H1 (cell line): Measurements from ENCODE around the gene TBRG4. TPM values are rescaled to one million over a fixed set of nuclear protein-coding genes. Genes with fewer than 3 reads are reported as not detected.

ENCODE experiments used
- CTCF ChIA-PET: fragments of 300-600 bp; sonication (Branson Sonifier 250); formaldehyde crosslinking; loops from one replicate; lab custom pipeline; 2021; ENCODE audit not compliant: partially characterized antibody; lab: Charles Lee
- POLR2A ChIA-PET: fragments of 300-600 bp; sonication (Branson Sonifier 250); formaldehyde crosslinking; loops from one replicate; lab custom pipeline; 2021; ENCODE audit warnings: inconsistent platforms; ENCODE audit not compliant: partially characterized antibody; lab: Charles Lee
- DNase-seq, 2 experiments: peaks; one replicate each; pipeline versions ENCODE4 v3.0.0 to v3.0.0-alpha.2; 2010 to 2022; ENCODE audit warnings: low spot score in 2 of 2, low read depth in 1 of 2, mixed read lengths in 1 of 2
- FAIRE-seq: peaks from 2 replicates; lab custom pipeline; 2011; peaks lifted over from hg19 to GRCh38; lab: Jason Lieb, UNC
- H2AFZ ChIP-seq: 2 replicates; pipeline ENCODE4 v1.8.1; 2012; ENCODE audit warnings: low read length, inconsistent platforms
- H2AK5ac ChIP-seq: 2 replicates; pipeline ENCODE4 v1.6.1; 2013; ENCODE audit warnings: low read depth, low read length
- H2BK120ac ChIP-seq: replicated peaks from 2 replicates; pipeline ENCODE3; 2013; ENCODE audit warnings: low read depth, low read length, inconsistent platforms
- H2BK12ac ChIP-seq: 2 replicates; pipeline ENCODE4 v1.6.1; 2013; ENCODE audit warnings: low read depth, low read length
- H2BK15ac ChIP-seq: 2 replicates; pipeline ENCODE4 v1.6.1; 2013; ENCODE audit warnings: low read length
- H2BK20ac ChIP-seq: 2 replicates; pipeline ENCODE4 v1.6.1; 2013; ENCODE audit warnings: low read length
- H2BK5ac ChIP-seq: 2 replicates; pipeline ENCODE4 v1.6.1; 2013; ENCODE audit warnings: low read depth, low read length
- H3K14ac ChIP-seq: 2 replicates; pipeline ENCODE4 v1.6.1; 2013; ENCODE audit warnings: inconsistent platforms; ENCODE audit not compliant: insufficient read length
- H3K18ac ChIP-seq: 2 replicates; pipeline ENCODE4 v1.6.1; 2013; ENCODE audit warnings: low read length; ENCODE audit errors: extremely low read depth
- H3K23ac ChIP-seq: 2 replicates; pipeline ENCODE4 v1.6.1; 2013; ENCODE audit warnings: inconsistent platforms; ENCODE audit not compliant: insufficient read length
- H3K23me2 ChIP-seq: 2 replicates; pipeline ENCODE4 v1.6.1; 2013; ENCODE audit warnings: low read depth, low read length
- H3K27ac ChIP-seq: 2 replicates; pipeline ENCODE4 v1.6.1; 2011; ENCODE audit warnings: low read depth, low read length, inconsistent platforms
- H3K27me3 ChIP-seq, 4 experiments: replicated peaks in 1 of 4; 1 replicate in 1 of 4; 2 replicates in 3 of 4; pipeline versions ENCODE4 v1.6.1 to v1.8.1; 2011 to 2013; ENCODE audit warnings: low read length in 3 of 4, mild to moderate bottlenecking in 3 of 4, inconsistent platforms in 2 of 4, mixed read lengths in 2 of 4, moderate library complexity in 1 of 4; ENCODE audit not compliant: control insufficient read depth in 3 of 4, insufficient read depth in 3 of 4; ENCODE audit errors: extremely low read depth in 1 of 4
- H3K36me3 ChIP-seq, 4 experiments: 2 replicates each; pipeline versions ENCODE4 v1.6.1 to v1.8.1; 2011 to 2013; ENCODE audit warnings: mild to moderate bottlenecking in 4 of 4, low read length in 3 of 4, moderate library complexity in 2 of 4, control low read depth in 1 of 4, inconsistent platforms in 1 of 4; ENCODE audit not compliant: insufficient read depth in 4 of 4, control insufficient read depth in 2 of 4
- H3K4ac ChIP-seq: replicated peaks from 2 replicates; pipeline ENCODE3; 2013; ENCODE audit warnings: low read length, low read depth, mixed read lengths, inconsistent platforms; ENCODE audit not compliant: insufficient read length
- H3K4me1 ChIP-seq, 4 experiments: replicated peaks in 1 of 4; 1 replicate in 1 of 4; 2 replicates in 3 of 4; pipeline versions ENCODE4 v1.6.1 to v1.8.1; 2011 to 2013; ENCODE audit warnings: low read length in 3 of 4, inconsistent platforms in 2 of 4, mixed read lengths in 1 of 4; ENCODE audit not compliant: insufficient read depth in 4 of 4, control insufficient read depth in 3 of 4
- H3K4me2 ChIP-seq, 2 experiments: 2 replicates each; pipeline versions ENCODE4 v1.6.1 to v1.8.1; 2011 to 2013; ENCODE audit warnings: low read depth in 2 of 2, low read length in 2 of 2, control low read depth in 1 of 2, inconsistent platforms in 1 of 2, mild to moderate bottlenecking in 1 of 2; ENCODE audit not compliant: insufficient read depth in 1 of 2
- H3K4me3 ChIP-seq, 4 experiments: fragments of 200-600, 300-600 bp in 1 of 4; sonication (generic), shearing (Covaris generic), sonication (Bioruptor Twin) in 1 of 4; 2 replicates each; pipeline versions ENCODE4 v1.5.1 to v1.8.1; 2011 to 2016; ENCODE audit warnings: low read length in 4 of 4, low read depth in 3 of 4, control low read depth in 2 of 4, inconsistent platforms in 2 of 4, mild to moderate bottlenecking in 2 of 4, mixed read lengths in 1 of 4, moderate library complexity in 1 of 4; ENCODE audit not compliant: insufficient read depth in 2 of 4; ENCODE audit errors: extremely low read depth in 1 of 4
- H3K56ac ChIP-seq: replicated peaks from 2 replicates; pipeline ENCODE3; 2013; ENCODE audit warnings: low read depth, mild to moderate bottlenecking, mixed read lengths, low read length, inconsistent platforms; ENCODE audit not compliant: insufficient read length
- H3K79me1 ChIP-seq: 2 replicates; pipeline ENCODE4 v1.6.1; 2013; ENCODE audit warnings: low read depth, low read length, control low read depth
- H3K79me2 ChIP-seq, 2 experiments: 2 replicates each; pipeline versions ENCODE4 v1.6.1 to v1.8.1; 2012 to 2013; ENCODE audit warnings: low read length in 2 of 2, mild to moderate bottlenecking in 2 of 2, inconsistent platforms in 1 of 2; ENCODE audit not compliant: insufficient read depth in 2 of 2, control insufficient read depth in 1 of 2
- H3K9ac ChIP-seq, 4 experiments: replicated peaks in 1 of 4; 1 replicate in 1 of 4; 2 replicates in 3 of 4; pipeline versions ENCODE4 v1.6.1 to v1.8.1; 2011 to 2013; ENCODE audit warnings: low read depth in 3 of 4, low read length in 3 of 4, control low read depth in 2 of 4, mild to moderate bottlenecking in 2 of 4, moderate library complexity in 2 of 4, inconsistent platforms in 1 of 4; ENCODE audit errors: extremely low read depth in 1 of 4
- H3K9me3 ChIP-seq, 2 experiments: 2 replicates each; pipeline versions ENCODE4 v1.6.1 to v1.8.1; 2012 to 2013; ENCODE audit warnings: mild to moderate bottlenecking in 2 of 2, moderate library complexity in 2 of 2, control low read depth in 1 of 2, inconsistent platforms in 1 of 2, low read depth in 1 of 2, low read length in 1 of 2, mixed read lengths in 1 of 2; ENCODE audit not compliant: insufficient read depth in 2 of 2
- H4K20me1 ChIP-seq, 2 experiments: replicated peaks in 1 of 2; 2 replicates each; pipeline versions ENCODE3 to v1.8.1; 2011 to 2013; ENCODE audit warnings: inconsistent platforms in 2 of 2, low read length in 2 of 2, mild to moderate bottlenecking in 1 of 2; ENCODE audit not compliant: insufficient read depth in 2 of 2, control insufficient read depth in 1 of 2
- H4K5ac ChIP-seq: 2 replicates; pipeline ENCODE4 v1.6.1; 2013; ENCODE audit warnings: low read length, low read depth, mixed read lengths, inconsistent platforms; ENCODE audit not compliant: insufficient read length
- H4K8ac ChIP-seq: 2 replicates; pipeline ENCODE4 v1.8.0; 2013; ENCODE audit warnings: mild to moderate bottlenecking, moderate library complexity, low read length, inconsistent platforms; ENCODE audit not compliant: insufficient read depth; ENCODE audit errors: extremely low read depth
- H4K91ac ChIP-seq: replicated peaks from 2 replicates; pipeline ENCODE3; 2013; ENCODE audit warnings: low read length, mixed read lengths, inconsistent platforms; ENCODE audit not compliant: insufficient read length
- BRCA1 ChIP-seq: IDR thresholded peaks from 2 replicates; pipeline ENCODE4 v1.6.1; 2012; ENCODE audit warnings: low read depth, low read length, improper control_type of control experiment
- EGR1 ChIP-seq: IDR thresholded peaks from 2 replicates; pipeline ENCODE4 v1.6.1; 2011; ENCODE audit warnings: low read depth, low read length, borderline replicate concordance
- FOSL1 ChIP-seq: IDR thresholded peaks from 2 replicates; pipeline ENCODE4 v1.6.1; 2011; ENCODE audit warnings: mild to moderate bottlenecking, low read depth, low read length, moderate library complexity; ENCODE audit not compliant: insufficient read depth
- KDM5A ChIP-seq: fragments of 200-600 bp; IDR thresholded peaks from 2 replicates; pipeline ENCODE4 v1.7.1; 2012; ENCODE audit warnings: mild to moderate bottlenecking, low read length, inconsistent platforms, mixed read lengths
- RBBP5 ChIP-seq: IDR thresholded peaks from 2 replicates; pipeline ENCODE4 v1.7.1; 2012; ENCODE audit warnings: low read depth, mild to moderate bottlenecking, inconsistent platforms, low read length, moderate library complexity, borderline replicate concordance
- SAP30 ChIP-seq: fragments of 300-600 bp; sonication (generic); IDR thresholded peaks from 2 replicates; pipeline ENCODE4 v1.7.1; 2012; ENCODE audit warnings: low read length, moderate library complexity, mild to moderate bottlenecking, inconsistent platforms; ENCODE audit not compliant: insufficient read depth, insufficient replicate concordance
- SIRT6 ChIP-seq: IDR thresholded peaks from one replicate; pipeline ENCODE4 v1.7.1; 2012; ENCODE audit warnings: low read length, inconsistent platforms
- SP1 ChIP-seq: IDR thresholded peaks from 2 replicates; pipeline ENCODE4 v1.6.1; 2011; ENCODE audit warnings: low read depth, low read length
- SUZ12 ChIP-seq: fragments of 200-600 bp; sonication (generic); IDR thresholded peaks from 2 replicates; pipeline ENCODE4 v1.6.1; 2012; ENCODE audit warnings: mild to moderate bottlenecking, inconsistent platforms, low read length, moderate library complexity, mixed read lengths
- WGBS, 2 experiments: shearing (Covaris generic) in 1 of 2; methylation state at CpG; one replicate each; pipeline versions ENCODE4 v1.1.6 to v1.1.7; 2013 to 2015; ENCODE audit warnings: low lambda C conversion rate in 2 of 2, mixed read lengths in 2 of 2, inconsistent platforms in 1 of 2, low coverage in 1 of 2, missing lambda C conversion rate in 1 of 2; ENCODE audit not compliant: insufficient replicate concordance in 2 of 2, insufficient coverage in 1 of 2, insufficient read length in 1 of 2; ENCODE audit errors: extremely low coverage in 1 of 2, missing lambda C conversion rate in 1 of 2; 5-methylcytosine and 5-hydroxymethylcytosine counted together
- polyA plus RNA-seq, 7 experiments: library from polyadenylated mRNA; depleted of rRNA in 3 of 7; stranded (reverse) in 5 of 7; unstranded in 2 of 7; fragments of >200 nt in 5 of 7; fragments of 200-250 nt in 2 of 7; gene quantifications; 1 replicate in 5 of 7; 2 replicates in 1 of 7; 4 replicates in 1 of 7; pipeline versions ENCODE4 v1.2.1 to v1.2.3, GENCODE V29; 2011 to 2013; ENCODE audit warnings: missing spikeins in 2 of 7, mixed read lengths in 2 of 7
- total RNA-seq: library from RNA; stranded (reverse); fragmentation: NEBNext Ultra II Directional; extraction: Animal tissue kit (Norgen Biotek cat#: 25700); gene quantifications from 2 replicates; pipeline ENCODE4 v1.2.1, GENCODE V29; 2021
- TF ChIP-seq, protein P1 (sequence below), 3 experiments: IDR thresholded peaks; 1 replicate in 2 of 3; 2 replicates in 1 of 3; pipeline versions ENCODE4 v1.5.1 to v1.6.1; 2011; ENCODE audit warnings: low read length in 3 of 3, mild to moderate bottlenecking in 3 of 3, inconsistent platforms in 2 of 3, low read depth in 1 of 3, moderate library complexity in 1 of 3; ENCODE audit not compliant: insufficient read depth in 1 of 3; ENCODE audit errors: control extremely low read depth in 1 of 3
- TF ChIP-seq, protein P2 (sequence below): IDR thresholded peaks from 2 replicates; pipeline ENCODE4 v1.6.1; 2011; ENCODE audit warnings: low read depth, mild to moderate bottlenecking, low read length; ENCODE audit not compliant: insufficient read depth

The TBRG4 gene
- total and polyA plus RNA-seq, 2 of the 8 experiments (the other 6 are each of a cell fraction or from before 2014, with no cell fraction given), result 110 to 137 TPM

DNA sequence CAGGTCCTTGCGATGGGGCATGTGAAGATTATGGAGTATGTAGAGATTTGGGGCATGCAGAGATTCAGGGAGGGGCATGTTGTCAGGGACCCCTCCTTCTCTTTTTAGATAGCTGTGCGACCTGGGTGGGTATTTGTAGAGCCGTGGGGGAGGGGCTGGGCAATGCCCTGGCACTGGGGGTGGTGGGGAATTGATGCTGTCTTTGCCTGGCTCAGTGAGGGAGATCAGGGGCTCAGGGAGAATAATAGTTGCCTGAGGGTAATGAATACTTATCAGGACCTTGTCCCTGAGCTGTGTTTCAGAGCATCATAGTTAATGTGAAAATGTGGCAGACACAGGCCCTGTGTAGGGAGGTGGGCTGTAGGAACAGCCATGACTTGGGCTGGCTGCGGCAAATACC, 49.6 kb upstream of the TBRG4 start:
- Histone ChIP-seq H3K23me2 (peaks cover 6% of the 10 kb centered on the region), H2BK20ac (no peak overlapping the region), H3K27me3 (peaks cover 0 to 24% (median 16%) of the 10 kb centered on the region in 4 experiments; a peak in 5 of 7 replicates), H2BK12ac (no peak overlapping the region), H4K20me1 (peaks cover 0 to 4% of the 10 kb centered on the region in 2 experiments), H3K4me2 (no peak overlapping the region), H3K4me1 (peaks cover 0 to 5% (median 0%) of the 10 kb centered on the region in 4 experiments; a peak in 2 of 7 replicates), H3K9ac (0 out of 7 replicates have a peak overlapping the region, but pooled peaks of 1 of the 4 experiments have one; percentile 22), H2AK5ac (no peak overlapping the region), H3K4ac (no peak overlapping the region), H2AFZ (no peak overlapping the region), H3K9me3 (no peaks in the 10 kb centered on the region; a peak in 1 of 4 replicates), H3K4me3 (no peak overlapping the region), H3K79me1 (no peaks in the 10 kb centered on the region), H3K14ac (no peak overlapping the region), H3K27ac (no peak overlapping the region), H3K56ac (no peak overlapping the region), H4K8ac (no peak overlapping the region), H4K5ac (no peak overlapping the region), H2BK5ac (no peak overlapping the region), H3K18ac (no peak overlapping the region; the same call in 1 of the 2 replicates), H2BK15ac (no peak overlapping the region), H4K91ac (no peak overlapping the region), H3K36me3 (no peaks in the 10 kb centered on the region), H2BK120ac (no peak overlapping the region), H3K79me2 (no peaks in the 10 kb centered on the region), H3K23ac (no peak overlapping the region)
- WGBS, 2 experiments, result 86% methylated on average over 4 of the region's 4 CpGs; no CpG with 5 or more reads in 1 of the 2 experiments
- no peak for FAIRE-seq
- no peak for DNase-seq
- ChIA-PET CTCF (interaction anchor here (0.6 to 1.1 kb wide), 4 partner anchors 8 to 100 kb away, joined by 3 to 5 read pairs (median 4); no protein-coding TSS in a partner anchor), POLR2A (no interaction called here)
- TF ChIP-seq FOSL1 (no peak), SP1 (no peak), BRCA1 (no peak), KDM5A (no peak), EGR1 (no peak), SIRT6 (no peak), RBBP5 (no peak), SUZ12 (no peak), SAP30 (no peak)
- TF ChIP-seq, protein P1, sequence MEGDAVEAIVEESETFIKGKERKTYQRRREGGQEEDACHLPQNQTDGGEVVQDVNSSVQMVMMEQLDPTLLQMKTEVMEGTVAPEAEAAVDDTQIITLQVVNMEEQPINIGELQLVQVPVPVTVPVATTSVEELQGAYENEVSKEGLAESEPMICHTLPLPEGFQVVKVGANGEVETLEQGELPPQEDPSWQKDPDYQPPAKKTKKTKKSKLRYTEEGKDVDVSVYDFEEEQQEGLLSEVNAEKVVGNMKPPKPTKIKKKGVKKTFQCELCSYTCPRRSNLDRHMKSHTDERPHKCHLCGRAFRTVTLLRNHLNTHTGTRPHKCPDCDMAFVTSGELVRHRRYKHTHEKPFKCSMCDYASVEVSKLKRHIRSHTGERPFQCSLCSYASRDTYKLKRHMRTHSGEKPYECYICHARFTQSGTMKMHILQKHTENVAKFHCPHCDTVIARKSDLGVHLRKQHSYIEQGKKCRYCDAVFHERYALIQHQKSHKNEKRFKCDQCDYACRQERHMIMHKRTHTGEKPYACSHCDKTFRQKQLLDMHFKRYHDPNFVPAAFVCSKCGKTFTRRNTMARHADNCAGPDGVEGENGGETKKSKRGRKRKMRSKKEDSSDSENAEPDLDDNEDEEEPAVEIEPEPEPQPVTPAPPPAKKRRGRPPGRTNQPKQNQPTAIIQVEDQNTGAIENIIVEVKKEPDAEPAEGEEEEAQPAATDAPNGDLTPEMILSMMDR (IDR thresholded peaks at IDR 0.05; ENCODE audit: control extremely low read depth in 1 of 3, insufficient read depth in 1 of 3, low read depth in 1 of 3, low read length in 3 of 3), result no peak
- TF ChIP-seq, protein P2, sequence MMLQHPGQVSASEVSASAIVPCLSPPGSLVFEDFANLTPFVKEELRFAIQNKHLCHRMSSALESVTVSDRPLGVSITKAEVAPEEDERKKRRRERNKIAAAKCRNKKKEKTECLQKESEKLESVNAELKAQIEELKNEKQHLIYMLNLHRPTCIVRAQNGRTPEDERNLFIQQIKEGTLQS, result no peak
